Measurements from ENCODE around the gene STAG3. TPM values are rescaled to one million over a fixed set of nuclear protein-coding genes. Genes with fewer than 3 reads are reported as not detected.
A peak's percentile ranks its signal among the peaks of the same experiment; 100 is the strongest.

Gene STAG3
- total and polyA plus RNA-seq, 10 of the 15 experiments (the other 5 are each of a cell fraction or from before 2014, with no cell fraction given): 73.0 to 306 (median 120) TPM

- POLR2A ChIA-PET: interaction anchor here (0.5 to 2.3 kb wide), 6 partner anchors 12 to 200 kb away, joined by 3 to 8 read pairs (median 3); partner anchors contain the start of gene GAL3ST4
- Histone ChIP-seq H3K9me3 (replicated peaks; ENCODE audit: control insufficient read depth, insufficient read depth, low read length) (no peaks in the 10 kb centered on the region), H3K27ac (ENCODE audit: control insufficient read depth, insufficient read depth) (no peak overlapping the region), H4K20me1 (ENCODE audit: control insufficient read depth, insufficient read depth) (no peaks in the 10 kb centered on the region), H2AFZ (ENCODE audit: control insufficient read depth, low read depth, low read length) (no peak overlapping the region), H3K79me2 (ENCODE audit: control insufficient read depth, insufficient read depth, low read length) (peaks cover 16% of the 10 kb centered on the region), H3K9ac (ENCODE audit: control insufficient read depth, insufficient read depth, low read length) (no peak overlapping the region), H3K4me1 (ENCODE audit: control insufficient read depth, insufficient read depth, low read length) (peaks cover 13% of the 10 kb centered on the region; the same call in 1 of the 2 replicates), H3K4me2 (ENCODE audit: control insufficient read depth, insufficient read depth) (no peak overlapping the region), H3K4me3 (no peak overlapping the region), H3K36me3 (ENCODE audit: control insufficient read depth in 2 of 2, insufficient read depth in 2 of 2, low read length in 1 of 2) (peaks cover 0 to 15% of the 10 kb centered on the region in 2 experiments), H3K27me3 (replicated peaks in 1 of 2; ENCODE audit: control insufficient read depth in 2 of 2, insufficient read depth in 2 of 2, low read length in 1 of 2) (no peaks in the 10 kb centered on the region)
- SMC1A ChIA-PET (ENCODE audit: uncharacterized antibody, unreplicated experiment): interaction anchor here (1.2 to 1.3 kb wide), 2 partner anchors 29 to 34 kb away, joined by 3 to 4 read pairs; no protein-coding TSS in a partner anchor
- no TSS peak for BruUV-seq (replicated peaks)
- intact Hi-C loops (cut with micrococcal nuclease; ENCODE audit: unreplicated experiment): no loop called here
- FAIRE-seq (no peak), DNase-seq (ENCODE audit: low read depth, low spot score) (no peak), ATAC-seq (no peak)
- TF ChIP-seq IRF3 (IDR thresholded peaks at IDR 0.05): no peak
- TF ChIP-seq JUNB (IDR thresholded peaks at IDR 0.05): no peak
- no peak for TF ChIP-seq NFXL1 (IDR thresholded peaks at IDR 0.05; ENCODE audit: borderline replicate concordance)
- peak; percentile 57 for TF ChIP-seq SMARCA5 (IDR thresholded peaks at IDR 0.05)
- TF ChIP-seq, protein P1, sequence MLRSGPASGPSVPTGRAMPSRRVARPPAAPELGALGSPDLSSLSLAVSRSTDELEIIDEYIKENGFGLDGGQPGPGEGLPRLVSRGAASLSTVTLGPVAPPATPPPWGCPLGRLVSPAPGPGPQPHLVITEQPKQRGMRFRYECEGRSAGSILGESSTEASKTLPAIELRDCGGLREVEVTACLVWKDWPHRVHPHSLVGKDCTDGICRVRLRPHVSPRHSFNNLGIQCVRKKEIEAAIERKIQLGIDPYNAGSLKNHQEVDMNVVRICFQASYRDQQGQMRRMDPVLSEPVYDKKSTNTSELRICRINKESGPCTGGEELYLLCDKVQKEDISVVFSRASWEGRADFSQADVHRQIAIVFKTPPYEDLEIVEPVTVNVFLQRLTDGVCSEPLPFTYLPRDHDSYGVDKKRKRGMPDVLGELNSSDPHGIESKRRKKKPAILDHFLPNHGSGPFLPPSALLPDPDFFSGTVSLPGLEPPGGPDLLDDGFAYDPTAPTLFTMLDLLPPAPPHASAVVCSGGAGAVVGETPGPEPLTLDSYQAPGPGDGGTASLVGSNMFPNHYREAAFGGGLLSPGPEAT (IDR thresholded peaks at IDR 0.05; ENCODE audit: low read depth): no peak
- no peak for TF ChIP-seq HCFC1 (IDR thresholded peaks at IDR 0.05; ENCODE audit: low read length)
- no peak for TF ChIP-seq KDM1A (IDR thresholded peaks at IDR 0.05; ENCODE audit: borderline replicate concordance)
- CTCF ChIA-PET: interaction anchor here (1.1 to 2.7 kb wide), 6 partner anchors 8 to 34 kb away, joined by 5 to 9 read pairs (median 6); partner anchors contain the start of gene GAL3ST4
- 90% methylated on average over 20 of the region's 20 CpGs for WGBS (ENCODE audit: insufficient coverage, insufficient replicate concordance, low lambda C conversion rate, missing lambda C conversion rate)
- in situ Hi-C loops (cut with MboI): no loop called here
- RAD21 ChIA-PET (ENCODE audit: unreplicated experiment): interaction anchor here (1.2 to 1.4 kb wide), 3 partner anchors 12 to 252 kb away, joined by 3 to 5 read pairs (median 4); partner anchors contain the start of gene GAL3ST4
These were observed 22.0 kb upstream of the STAG3 start for GRCh38 chr7:100155553-100156317.
